Effector CD8-positive, alpha-beta T cell (primary cell): Measurements from ENCODE around the gene SAP30L.

Experiments used
- DNase-seq: peaks from one replicate; lab custom pipeline; 2025; lab: John Stamatoyannopoulos, UW

SAP30L gene

DNA sequence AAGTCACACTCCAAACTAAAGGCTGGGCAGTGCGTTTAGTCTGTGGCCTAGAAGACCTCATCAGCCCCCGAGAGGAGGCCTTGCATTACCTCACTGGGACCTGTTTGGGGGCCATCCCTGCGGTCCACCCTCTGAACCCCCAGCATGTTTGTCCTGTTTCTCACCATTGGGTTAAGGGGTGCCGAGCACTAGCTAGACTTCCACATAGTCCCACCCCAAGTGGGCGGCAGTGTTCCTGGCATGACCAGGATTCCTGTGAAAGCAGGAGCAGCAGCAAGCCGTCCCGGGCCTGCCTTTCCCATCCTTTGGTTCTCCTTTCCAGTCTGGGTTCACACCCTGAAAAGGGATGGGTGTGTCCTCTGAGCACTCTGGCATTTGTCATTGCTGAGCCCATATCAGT lies 26.6 kb upstream of the SAP30L start:
- no peak for DNase-seq

DNA sequence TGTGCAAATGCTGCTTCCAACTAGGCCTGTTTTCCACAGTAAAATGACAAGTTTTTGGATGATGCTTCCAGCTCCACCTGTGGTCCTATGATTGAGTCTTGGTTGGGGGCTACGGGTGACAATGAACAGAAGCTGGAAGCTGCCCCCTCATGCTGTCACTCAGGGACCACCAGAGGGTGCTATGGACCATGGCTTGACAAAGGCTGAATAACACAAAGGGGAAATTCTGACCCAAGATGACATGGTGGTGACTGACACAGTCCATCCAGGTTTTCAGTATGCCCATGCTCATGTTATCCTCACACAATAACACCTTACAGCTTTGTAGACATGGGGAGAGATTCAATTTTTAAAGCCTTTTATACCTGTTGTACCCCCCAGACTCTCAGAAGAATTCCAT lies 23.9 kb upstream of the SAP30L start:
- DNase-seq = no peak

DNA sequence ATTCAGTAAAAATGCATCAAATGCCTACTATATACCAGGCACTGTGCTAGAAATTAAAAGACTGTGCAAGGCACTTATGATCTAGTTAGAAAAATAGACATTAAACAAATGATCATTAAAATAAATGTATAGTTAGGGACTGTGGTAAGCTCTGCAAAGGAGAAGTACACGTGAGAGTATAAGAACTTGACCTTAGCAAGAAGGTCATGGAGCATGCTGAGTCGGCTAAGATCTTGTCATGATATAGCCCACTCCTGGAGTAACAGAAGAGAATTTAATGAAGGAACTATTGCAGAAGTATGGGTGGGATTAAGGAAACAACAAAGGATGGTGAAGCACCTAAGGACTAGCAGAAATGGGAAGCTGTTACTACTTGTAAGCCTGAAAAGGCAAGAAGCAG lies 23.5 kb upstream of the SAP30L start:
- no peak for DNase-seq

DNA sequence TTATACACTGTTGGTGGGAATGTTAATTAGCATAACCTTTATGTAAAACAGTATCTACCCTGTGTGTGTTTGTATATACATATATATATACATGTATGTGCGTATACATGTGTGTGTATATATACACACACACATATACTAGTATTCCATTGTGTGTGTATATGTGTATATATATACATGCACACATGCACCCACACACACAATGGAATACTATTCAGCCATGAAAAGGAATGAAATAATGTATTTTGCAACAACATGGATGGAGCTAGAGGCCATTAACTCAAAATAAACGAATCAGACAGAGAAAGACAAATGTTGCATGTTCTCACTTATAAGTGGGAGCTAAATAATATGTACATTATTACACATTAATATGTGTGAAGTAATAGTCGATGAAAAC lies 17.6 kb upstream of the SAP30L start:
- DNase-seq = no peak

DNA sequence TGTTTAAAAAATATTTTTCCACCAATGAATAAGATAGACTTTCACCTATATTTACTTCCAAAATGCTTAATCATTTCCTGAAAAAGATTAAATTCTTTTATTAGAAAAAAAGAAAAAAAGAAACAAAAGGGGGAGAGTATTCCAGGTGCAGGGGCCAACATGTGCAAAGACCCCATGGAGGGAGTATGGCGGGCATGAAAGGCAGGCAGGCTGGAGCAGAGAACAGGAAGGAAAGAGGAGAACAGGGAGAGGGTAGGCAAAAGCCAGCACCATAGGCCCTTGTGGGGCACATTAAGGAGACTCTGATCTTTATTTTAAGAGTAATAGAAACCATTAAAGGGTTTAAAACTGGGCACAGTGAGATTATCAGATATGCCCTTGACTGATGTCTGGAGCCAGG lies 16.5 kb upstream of the SAP30L start:
- no peak for DNase-seq

DNA sequence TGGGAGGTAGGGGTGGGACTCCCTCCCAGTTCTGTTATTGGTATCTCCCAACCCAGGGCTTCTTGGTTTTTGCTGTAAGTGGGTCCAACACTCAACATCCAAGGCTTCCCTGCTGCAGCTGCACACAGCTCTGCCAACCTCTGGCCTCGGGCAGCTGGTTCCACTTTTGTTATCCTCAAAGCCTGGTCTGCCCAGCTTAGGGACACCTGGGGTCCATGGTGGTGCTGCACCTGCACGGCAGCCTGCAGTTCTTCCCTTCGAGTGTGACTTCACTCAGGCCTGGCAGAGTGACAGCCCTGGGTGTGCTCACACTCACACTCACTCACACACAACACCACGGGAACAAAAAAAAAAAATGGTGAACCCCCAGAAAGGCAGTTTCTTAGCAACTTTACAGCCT lies 15.3 kb upstream of the SAP30L start:
- no peak for DNase-seq

DNA sequence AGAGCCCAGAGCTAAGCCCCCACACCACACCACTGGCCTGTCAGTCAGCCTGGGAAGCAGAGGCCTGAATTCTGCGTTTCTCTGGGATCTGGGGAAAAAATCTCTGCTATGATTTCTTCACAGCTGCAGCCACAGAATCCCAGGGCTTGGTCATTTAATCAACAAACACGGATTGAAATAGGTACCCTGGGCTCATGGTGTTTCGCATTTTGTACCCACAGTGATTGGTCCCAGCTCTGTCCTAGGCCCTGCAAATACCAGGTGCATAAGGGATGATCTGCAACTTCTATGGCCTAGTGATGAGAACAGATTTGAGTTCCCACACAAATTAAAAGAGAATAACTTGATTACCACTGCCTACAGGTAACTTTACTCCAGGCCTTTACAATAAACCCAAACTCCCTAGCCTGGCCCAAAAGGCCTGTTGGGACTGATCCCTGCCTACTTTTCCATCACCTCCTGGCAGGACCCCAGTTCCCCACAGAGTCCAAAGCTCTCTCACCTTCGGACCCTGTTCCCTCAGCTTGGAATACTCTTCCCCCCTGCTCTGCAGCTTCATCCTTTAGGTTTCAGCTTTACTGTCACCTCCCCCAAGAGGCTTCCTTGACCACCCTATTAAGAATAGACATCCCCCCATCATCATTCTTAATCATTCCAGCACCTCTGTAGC lies 14.7 kb upstream of the SAP30L start:
- DNase-seq = no peak

DNA sequence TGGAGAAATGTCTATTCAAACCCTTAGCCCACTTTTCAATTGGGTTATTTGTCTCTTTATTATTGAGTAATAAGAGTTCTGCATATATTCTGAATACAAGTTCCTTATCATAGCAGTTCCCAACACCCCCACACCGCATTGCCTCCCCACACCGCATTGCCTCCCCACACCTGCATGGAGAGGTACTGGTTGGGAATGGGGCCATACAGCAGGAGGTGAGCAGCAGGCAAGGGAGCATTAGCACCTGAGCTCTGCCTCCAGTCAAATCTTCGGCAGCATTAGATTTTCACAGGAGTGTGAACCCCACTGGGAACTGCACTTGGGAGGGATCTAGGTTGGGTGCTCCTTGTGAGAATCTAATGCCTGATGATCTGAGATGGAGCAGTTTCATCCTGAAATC lies 10.6 kb upstream of the SAP30L start:
- DNase-seq = no peak

DNA sequence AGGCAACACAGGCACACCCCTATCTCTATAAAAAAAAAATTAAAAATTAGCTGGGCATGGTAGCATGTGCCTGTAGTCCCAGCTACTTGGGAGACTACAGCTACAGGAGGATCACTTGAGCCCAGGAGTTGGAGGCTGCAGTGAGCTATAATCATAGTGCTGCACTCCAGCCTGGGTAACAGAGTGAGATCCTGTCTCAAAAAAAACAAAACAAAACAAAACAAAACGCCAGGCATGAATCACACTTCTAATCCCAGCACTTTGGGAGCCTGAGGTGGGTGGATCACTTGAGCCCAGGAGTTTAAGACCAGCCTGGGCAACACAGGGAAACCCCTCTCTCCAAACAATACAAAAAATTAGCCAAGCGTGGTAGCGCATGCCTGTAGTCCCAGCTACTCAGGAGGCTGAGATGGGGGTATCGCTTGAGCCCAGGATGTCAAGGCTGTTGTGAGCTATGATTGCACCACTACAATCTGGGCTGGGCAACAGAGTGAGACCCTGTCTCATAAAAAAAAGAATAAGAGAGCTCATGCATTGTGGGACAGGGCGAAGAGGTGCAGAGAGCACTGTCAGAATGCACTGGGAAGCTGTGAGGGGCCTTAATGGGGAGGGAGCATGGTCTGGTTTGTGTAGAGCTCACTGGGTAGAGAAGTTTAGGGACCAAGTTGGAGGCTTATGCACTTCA lies 8.4 kb upstream of the SAP30L start:
- no peak for DNase-seq

DNA sequence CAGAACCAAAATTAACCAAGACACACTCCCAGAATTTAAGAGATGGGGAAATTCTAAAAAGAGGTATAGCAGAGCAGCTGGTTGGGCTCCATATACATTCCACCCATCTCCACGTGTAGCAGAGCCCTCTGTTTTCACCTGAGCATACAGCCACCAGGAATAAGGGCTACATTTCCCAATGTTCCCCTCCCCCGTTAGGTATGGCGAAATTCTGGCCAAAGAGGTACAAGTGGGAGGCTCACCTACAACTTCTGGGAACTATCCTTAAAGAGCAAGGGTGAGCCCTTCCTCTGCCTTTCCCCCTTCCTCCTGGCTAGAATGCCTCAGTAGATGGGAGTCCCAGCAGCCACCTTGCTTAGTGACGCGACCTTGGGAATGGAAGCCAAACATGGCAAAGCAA lies 5.3 kb upstream of the SAP30L start:
- no peak for DNase-seq

DNA sequence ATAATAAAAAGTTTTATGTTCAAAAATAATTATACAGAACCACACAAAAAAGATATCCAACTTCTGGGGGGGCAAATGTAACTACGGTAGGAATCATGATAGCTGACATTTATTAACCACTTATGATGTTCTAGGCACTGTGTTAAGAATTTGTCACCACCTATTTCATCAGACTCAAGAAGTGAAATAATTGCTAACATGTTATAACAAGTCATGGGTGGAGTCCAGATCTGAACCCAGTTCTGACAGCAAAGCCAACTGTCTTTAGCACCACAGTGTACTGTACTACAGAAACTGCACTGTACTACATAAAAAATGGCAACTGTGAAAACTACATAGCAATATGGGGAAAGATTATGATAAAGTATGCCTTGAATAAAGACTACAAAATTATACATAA lies 3.0 kb upstream of the SAP30L start:
- no peak for DNase-seq

DNA sequence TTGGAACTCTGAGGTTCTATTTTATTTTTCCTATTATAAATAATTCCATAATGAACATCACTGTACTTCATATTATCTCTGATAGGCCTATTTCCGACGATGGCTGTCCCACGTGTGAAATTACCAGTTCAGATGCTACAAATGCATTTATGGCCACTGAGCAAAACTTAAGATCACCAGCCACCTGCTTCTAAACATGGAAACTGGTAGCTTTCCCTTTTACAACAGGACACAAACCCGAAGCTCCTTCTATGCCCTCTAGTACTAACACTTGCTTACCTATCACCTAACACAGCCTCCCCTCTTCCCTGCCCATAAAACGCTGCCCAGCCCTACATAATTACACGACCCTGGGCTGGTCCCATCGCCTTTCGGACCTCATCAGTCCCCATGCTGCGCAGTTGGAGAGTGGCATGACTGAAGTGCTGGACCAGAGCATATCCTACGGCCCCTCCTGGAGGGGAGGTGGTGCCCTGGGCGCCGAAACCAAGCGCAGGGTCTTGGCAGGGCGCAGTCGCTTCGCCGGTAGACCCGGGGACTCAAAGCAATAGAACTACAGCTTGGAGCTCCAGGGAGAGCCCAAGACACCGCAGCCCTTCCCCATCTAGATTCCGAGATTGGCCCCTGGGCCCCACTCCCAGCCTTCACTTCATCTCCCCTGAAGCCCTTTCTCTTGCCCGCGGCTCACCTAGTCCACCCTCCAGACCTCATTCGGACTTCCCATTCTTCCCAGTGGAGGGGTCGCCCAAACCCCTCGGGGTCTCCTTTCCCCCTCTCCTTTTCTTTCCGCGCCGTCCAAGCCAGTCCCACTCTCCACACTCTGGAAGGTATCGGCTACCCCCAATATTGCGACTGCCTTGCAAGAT lies 1.0 kb upstream of the SAP30L start:
- DNase-seq = peak; percentile 2

DNA sequence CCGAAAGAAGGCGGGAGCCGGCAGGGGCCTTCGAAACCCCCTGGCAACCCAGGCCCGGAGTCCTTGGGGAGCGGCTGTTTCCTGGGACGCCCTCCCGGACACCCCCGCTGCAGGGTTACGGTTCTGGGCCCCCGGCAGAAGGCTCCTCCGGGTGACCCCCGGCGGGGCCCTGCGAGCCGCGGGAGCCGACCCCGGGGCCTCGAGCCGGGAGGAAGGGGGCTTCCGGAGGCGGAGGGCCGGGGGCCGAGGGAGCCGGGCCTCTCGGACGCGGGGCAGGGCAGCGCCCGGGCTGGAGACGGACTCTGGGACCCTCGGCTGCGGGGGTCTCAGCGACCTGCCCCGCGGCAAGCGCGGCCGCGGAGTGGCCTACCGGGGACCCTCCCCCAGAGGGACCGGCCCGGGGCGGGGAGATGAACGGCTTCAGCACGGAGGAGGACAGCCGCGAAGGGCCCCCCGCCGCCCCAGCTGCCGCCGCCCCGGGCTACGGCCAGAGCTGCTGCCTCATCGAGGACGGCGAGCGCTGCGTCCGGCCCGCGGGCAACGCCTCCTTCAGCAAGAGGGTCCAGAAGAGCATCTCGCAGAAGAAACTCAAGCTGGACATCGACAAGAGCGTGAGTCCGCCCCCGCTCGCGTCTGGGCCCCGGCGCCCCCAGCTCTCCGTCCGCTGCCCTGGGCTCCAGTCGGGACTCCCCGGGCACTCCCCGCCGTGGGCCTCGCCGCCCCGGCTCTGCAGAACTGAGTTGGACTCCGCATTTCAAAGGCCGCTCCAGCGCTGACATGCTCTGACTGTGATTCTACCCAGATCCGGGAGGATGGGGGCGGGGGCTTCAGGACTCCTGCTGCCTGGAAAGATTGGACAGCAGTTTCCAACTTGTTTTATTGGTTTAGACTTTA lies 645 bp downstream of the SAP30L start:
- peak; percentile 32 for DNase-seq

DNA sequence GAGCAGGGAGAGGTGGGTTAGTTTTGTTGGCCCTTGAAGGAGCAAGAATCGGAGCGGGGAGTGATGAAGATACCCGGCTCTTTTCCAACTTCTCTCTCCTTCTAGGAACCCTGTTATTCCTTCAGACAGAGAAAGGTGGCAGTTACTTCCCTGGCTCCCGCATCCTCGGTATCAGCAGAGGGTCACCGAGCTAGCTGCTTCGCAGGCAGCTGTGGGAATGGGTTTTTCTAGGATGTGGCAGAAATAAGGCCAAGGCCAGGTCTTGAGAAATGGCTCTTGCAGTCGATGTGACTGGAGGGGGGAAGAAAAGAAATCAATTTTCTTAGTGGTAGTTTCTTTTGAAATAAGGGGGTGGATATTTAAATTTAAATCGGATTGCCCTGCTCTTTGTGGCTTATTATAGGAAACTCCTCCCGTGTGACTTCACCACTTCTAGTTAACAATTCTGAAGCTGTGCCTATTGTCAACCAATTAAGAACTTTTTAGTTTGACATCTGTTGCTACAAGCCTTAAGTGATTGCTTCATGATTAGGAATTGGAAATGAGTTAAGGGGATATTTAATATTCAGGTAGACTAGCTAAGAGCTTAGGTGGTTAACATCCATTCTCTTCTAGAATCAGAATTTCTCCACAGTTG lies 1.4 kb downstream of the SAP30L start:
- DNase-seq = no peak

DNA sequence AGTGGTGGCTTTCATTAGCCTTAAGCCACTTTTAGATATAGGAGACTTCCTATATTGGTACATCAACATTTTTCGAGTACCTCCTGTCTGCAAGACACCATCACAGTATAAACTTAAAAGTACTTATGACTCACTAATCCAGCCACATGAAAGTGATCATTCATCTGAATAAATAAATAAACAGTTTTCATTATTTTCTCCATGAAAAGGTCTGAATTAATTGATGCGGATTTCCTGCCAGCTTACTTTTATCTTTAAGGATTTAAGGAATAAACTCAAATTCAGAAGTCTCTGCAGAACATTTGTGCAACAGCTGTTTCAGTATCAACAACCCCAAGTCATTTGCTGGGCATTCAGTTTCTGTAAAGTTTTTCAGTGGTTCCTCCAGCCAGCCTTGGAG lies 4.0 kb downstream of the SAP30L start:
- DNase-seq = no peak

DNA sequence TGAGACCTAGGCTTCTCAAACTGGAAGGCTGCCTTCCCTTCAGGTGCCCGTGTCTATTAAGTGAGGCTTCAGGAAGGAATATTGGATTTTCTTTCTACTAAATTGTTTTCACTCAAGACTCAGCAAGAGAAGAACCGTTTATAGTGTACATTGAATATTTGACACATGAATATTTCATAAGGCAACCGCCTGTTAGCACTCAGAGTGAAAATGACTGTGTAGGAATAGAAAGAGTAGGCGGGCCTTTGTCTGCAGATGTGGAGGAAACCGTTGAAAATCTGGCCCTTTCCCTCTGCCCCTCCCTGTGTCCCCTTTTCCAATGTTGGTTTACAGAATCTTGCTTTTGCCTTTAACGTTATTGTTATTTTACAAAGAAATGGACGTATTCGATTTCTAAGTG lies 6.2 kb downstream of the SAP30L start:
- no peak for DNase-seq

DNA sequence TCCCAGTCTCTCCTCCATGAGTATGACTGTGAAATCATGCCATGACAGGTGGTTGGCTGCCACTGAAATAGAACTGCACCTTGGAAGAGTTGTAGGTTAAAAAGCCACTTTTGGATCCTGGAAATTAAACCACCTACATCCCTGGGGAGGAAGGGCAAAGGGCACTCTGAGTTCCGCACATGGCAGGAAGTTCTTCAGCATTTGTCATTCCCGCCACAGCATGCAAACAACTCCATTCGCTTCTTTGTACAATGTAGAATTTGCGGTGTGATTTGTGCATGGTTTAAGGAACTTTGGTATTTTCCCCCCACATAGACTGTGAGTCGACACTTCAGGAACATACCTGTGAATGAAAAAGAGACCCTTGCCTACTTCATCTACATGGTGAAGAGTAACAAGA lies 9.8 kb downstream of the SAP30L start:
- DNase-seq = no peak

DNA sequence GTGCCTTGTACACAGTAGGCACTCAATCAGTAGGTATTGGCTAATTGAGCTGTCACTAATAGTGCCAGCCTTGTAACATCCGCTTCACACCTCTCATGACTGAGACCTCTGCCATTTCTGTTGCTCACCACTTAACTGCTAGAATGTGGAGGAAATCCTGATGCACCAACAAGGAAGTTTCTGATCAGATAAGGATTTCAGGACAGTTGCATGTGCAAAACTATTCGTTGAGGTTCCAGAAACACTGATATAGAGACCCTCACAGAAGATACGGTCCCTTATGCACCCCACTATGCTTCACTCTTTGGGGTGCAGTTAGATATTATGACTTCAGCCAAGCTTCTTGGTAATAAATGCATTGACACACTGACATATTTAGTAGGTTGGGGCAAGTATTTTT lies 10.7 kb downstream of the SAP30L start:
- DNase-seq = no peak

DNA sequence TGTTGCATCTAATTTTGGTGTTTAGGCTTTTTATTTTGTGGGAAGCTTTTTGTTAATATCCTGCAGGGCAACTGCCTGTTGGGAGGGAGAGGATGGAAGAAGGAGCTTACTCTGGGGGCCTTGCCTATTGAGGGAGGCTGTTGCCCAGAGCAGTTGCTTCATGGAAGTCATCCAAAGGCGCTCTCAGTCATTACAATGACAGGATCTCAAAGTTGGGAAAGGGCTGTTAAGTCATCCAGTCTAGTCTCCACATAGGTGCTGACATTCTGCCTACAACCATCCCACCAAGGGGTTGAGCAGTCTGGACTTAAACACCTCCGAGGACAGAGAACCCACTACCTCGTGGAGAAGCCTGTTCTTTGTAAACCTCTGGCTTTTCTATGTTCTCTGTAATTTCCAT lies 13.2 kb downstream of the SAP30L start:
- DNase-seq = no peak

DNA sequence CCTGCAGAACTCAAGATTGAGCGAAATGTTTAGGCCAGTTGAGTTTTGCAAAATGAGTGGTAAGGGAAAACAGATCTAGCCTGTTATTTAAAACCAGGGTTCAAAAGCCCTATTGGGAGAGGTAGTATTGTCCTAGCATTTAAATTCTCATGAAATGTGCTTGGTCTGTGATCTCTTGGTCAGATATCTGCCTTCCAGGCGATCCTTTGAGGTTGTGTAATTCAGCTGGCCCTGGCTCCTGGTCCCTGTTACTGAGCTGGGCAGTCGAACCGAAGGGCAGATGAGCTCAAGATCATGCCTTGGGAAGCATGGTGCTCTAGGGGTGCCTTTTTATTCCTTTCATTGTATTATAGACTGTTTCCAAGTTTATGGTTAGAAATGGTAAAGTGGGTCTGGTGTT lies 14.4 kb downstream of the SAP30L start:
- no peak for DNase-seq

DNA sequence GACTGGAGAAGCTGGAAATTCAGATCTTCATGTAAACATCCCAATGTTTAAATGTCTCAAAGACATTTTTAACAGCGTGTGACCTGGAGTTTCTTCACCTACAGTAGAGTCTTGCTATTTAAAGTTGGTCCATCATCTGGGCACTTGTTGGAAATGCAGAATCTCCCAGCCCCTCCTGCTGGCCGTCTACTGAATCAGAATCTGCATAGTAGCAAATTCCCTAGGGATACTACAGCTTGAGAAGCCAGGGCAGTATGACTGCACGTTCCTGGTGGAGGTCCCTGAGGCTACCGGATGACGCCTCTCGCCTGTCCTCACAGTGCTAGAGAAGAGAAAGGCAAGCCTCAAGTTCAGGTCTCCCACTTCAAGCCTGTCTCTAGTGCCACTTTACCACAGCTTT lies 15.7 kb downstream of the SAP30L start:
- no peak for DNase-seq

DNA sequence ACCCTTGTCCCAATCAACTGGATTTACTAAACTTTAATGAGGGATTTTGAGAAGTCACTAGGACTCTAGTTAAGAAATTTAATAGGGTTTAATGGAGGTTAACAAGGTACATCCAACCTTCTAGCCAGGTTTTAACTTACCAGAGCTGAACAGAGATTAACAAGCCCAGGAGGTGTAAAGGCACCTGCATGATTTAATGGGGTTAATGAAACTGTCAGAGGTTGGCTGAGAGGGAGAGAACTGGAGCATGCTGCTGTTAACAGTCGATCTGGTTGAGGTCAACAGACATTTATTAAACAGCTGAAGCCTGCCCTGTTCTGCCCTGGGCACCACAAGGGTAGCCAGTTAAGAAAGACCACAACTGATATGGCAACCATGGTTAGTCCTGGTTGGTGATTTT lies 18.6 kb downstream of the SAP30L start:
- DNase-seq = no peak
